ENCODE measurements around the gene ALDH2.
"Not testable (repeated sequence)": the region's sequence is repeated elsewhere in the genome, so short reads cannot be mapped to it uniquely, and the experiment has no call there.

The ALDH2 gene

GRCh38 chr12:111766608-111767361 is at the start of gene ALDH2:
TSS of gene ALDH2 (plus strand) at chr12:111766933. CDS start at chr12:111766983, 50 bp downstream.
- peak in 1 of 2 donors; percentile 15 for DNase-seq (ENCODE audit: extremely low read depth in 1 of 2, low read depth in 1 of 2)

- DNase-seq (ENCODE audit: extremely low read depth in 1 of 2, low read depth in 1 of 2) = not testable (repeated sequence)
Observed at GRCh38 chr12:111719316-111719715, 47.4 kb upstream of the ALDH2 start.

- DNase-seq (ENCODE audit: extremely low read depth in 1 of 2, low read depth in 1 of 2) = no peak
Observed at GRCh38 chr12:111720457-111720856, 46.3 kb upstream of the ALDH2 start.

- DNase-seq (ENCODE audit: extremely low read depth in 1 of 2, low read depth in 1 of 2) = not testable (repeated sequence)
Observed at GRCh38 chr12:111723646-111724360, 42.9 kb upstream of the ALDH2 start.

GRCh38 chr12:111728795-111729194 is 37.9 kb upstream of the ALDH2 start:
- no peak for DNase-seq (ENCODE audit: extremely low read depth in 1 of 2, low read depth in 1 of 2)

GRCh38 chr12:111730420-111730819 is 36.3 kb upstream of the ALDH2 start:
- no peak for DNase-seq (ENCODE audit: extremely low read depth in 1 of 2, low read depth in 1 of 2)

- DNase-seq (ENCODE audit: extremely low read depth in 1 of 2, low read depth in 1 of 2) = no peak
Observed at GRCh38 chr12:111732786-111733185, 33.9 kb upstream of the ALDH2 start.

GRCh38 chr12:111733340-111733915 is 33.3 kb upstream of the ALDH2 start:
- DNase-seq (ENCODE audit: extremely low read depth in 1 of 2, low read depth in 1 of 2) = no peak

GRCh38 chr12:111739524-111739923 is 27.2 kb upstream of the ALDH2 start:
- not testable (repeated sequence) for DNase-seq (ENCODE audit: extremely low read depth in 1 of 2, low read depth in 1 of 2)

- DNase-seq (ENCODE audit: extremely low read depth in 1 of 2, low read depth in 1 of 2) = no peak
Observed at GRCh38 chr12:111741235-111741812, 25.4 kb upstream of the ALDH2 start.

GRCh38 chr12:111745211-111745610 is 21.5 kb upstream of the ALDH2 start:
- no peak for DNase-seq (ENCODE audit: extremely low read depth in 1 of 2, low read depth in 1 of 2)

- DNase-seq (ENCODE audit: extremely low read depth in 1 of 2, low read depth in 1 of 2) = no peak
Observed at GRCh38 chr12:111747333-111747732, 19.4 kb upstream of the ALDH2 start.

GRCh38 chr12:111748151-111748672 is 18.5 kb upstream of the ALDH2 start:
- DNase-seq (ENCODE audit: extremely low read depth in 1 of 2, low read depth in 1 of 2) = no peak

GRCh38 chr12:111748867-111749266 is 17.9 kb upstream of the ALDH2 start:
- DNase-seq (ENCODE audit: extremely low read depth in 1 of 2, low read depth in 1 of 2) = no peak

GRCh38 chr12:111749391-111749790 is 17.3 kb upstream of the ALDH2 start:
- no peak for DNase-seq (ENCODE audit: extremely low read depth in 1 of 2, low read depth in 1 of 2)

GRCh38 chr12:111753144-111753881 is 13.4 kb upstream of the ALDH2 start:
- DNase-seq (ENCODE audit: extremely low read depth in 1 of 2, low read depth in 1 of 2) = no peak

GRCh38 chr12:111754671-111755070 is 12.1 kb upstream of the ALDH2 start:
- DNase-seq (ENCODE audit: extremely low read depth in 1 of 2, low read depth in 1 of 2) = no peak

GRCh38 chr12:111756196-111756595 is 10.5 kb upstream of the ALDH2 start:
- DNase-seq (ENCODE audit: extremely low read depth in 1 of 2, low read depth in 1 of 2) = no peak

GRCh38 chr12:111756681-111757080 is 10.1 kb upstream of the ALDH2 start:
- no peak for DNase-seq (ENCODE audit: extremely low read depth in 1 of 2, low read depth in 1 of 2)

- no peak for DNase-seq (ENCODE audit: extremely low read depth in 1 of 2, low read depth in 1 of 2)
Observed at GRCh38 chr12:111757361-111758119, 9.2 kb upstream of the ALDH2 start.
